Measurements from ENCODE around the gene CTSZ. TPM values are rescaled to one million over a fixed set of nuclear protein-coding genes. Genes with fewer than 3 reads are reported as not detected.

The CTSZ gene
- total and polyA plus RNA-seq, 2 experiments from 2014 or later, result 0.58 to 41.4 TPM

- TF ChIP-seq ETS1 (IDR thresholded peaks at IDR 0.05) (no peak), EZH2 (IDR thresholded peaks at IDR 0.05; ENCODE audit: low read depth, unreplicated experiment) (no peak)
- TF ChIP-seq, protein P1, sequence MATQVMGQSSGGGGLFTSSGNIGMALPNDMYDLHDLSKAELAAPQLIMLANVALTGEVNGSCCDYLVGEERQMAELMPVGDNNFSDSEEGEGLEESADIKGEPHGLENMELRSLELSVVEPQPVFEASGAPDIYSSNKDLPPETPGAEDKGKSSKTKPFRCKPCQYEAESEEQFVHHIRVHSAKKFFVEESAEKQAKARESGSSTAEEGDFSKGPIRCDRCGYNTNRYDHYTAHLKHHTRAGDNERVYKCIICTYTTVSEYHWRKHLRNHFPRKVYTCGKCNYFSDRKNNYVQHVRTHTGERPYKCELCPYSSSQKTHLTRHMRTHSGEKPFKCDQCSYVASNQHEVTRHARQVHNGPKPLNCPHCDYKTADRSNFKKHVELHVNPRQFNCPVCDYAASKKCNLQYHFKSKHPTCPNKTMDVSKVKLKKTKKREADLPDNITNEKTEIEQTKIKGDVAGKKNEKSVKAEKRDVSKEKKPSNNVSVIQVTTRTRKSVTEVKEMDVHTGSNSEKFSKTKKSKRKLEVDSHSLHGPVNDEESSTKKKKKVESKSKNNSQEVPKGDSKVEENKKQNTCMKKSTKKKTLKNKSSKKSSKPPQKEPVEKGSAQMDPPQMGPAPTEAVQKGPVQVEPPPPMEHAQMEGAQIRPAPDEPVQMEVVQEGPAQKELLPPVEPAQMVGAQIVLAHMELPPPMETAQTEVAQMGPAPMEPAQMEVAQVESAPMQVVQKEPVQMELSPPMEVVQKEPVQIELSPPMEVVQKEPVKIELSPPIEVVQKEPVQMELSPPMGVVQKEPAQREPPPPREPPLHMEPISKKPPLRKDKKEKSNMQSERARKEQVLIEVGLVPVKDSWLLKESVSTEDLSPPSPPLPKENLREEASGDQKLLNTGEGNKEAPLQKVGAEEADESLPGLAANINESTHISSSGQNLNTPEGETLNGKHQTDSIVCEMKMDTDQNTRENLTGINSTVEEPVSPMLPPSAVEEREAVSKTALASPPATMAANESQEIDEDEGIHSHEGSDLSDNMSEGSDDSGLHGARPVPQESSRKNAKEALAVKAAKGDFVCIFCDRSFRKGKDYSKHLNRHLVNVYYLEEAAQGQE (IDR thresholded peaks at IDR 0.05; ENCODE audit: unreplicated experiment), result no peak
Observed at GRCh38 chr20:59019217-59019616, 12.2 kb upstream of the CTSZ start, which contains the start of gene TUBB1 (continued).

DNA sequence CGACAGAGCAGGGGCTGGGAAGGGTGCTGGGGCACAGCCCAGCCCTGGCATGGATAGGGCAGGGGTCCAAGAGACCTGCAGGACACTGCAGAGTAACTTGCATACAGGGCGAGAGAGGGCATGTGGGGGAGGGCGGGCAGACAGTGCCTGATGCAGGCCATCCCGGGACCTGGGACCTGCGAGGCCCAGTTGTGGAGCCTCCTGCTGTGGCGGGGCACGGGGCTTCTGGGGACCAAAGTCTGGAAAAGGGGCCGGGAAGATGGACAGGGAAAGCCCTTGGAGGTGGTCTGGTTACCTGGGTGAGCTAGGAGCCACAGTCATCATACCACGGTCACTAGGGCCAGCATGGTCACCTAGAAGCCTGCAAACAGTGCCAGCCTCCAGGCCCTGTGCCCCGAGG is 11.8 kb upstream of the CTSZ start:
- no peak overlapping the region for H3K27ac Mint-ChIP-seq
- TF ChIP-seq, protein P2, sequence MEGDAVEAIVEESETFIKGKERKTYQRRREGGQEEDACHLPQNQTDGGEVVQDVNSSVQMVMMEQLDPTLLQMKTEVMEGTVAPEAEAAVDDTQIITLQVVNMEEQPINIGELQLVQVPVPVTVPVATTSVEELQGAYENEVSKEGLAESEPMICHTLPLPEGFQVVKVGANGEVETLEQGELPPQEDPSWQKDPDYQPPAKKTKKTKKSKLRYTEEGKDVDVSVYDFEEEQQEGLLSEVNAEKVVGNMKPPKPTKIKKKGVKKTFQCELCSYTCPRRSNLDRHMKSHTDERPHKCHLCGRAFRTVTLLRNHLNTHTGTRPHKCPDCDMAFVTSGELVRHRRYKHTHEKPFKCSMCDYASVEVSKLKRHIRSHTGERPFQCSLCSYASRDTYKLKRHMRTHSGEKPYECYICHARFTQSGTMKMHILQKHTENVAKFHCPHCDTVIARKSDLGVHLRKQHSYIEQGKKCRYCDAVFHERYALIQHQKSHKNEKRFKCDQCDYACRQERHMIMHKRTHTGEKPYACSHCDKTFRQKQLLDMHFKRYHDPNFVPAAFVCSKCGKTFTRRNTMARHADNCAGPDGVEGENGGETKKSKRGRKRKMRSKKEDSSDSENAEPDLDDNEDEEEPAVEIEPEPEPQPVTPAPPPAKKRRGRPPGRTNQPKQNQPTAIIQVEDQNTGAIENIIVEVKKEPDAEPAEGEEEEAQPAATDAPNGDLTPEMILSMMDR (conservative IDR thresholded peaks at IDR 0.05; ENCODE audit: low read depth in 2 of 2), result no peak
- no peak for TF ChIP-seq ZNF114 (CRISPR knock-in tag; IDR thresholded peaks at IDR 0.05)
- no peak for TF ChIP-seq STAT1 (IDR thresholded peaks at IDR 0.05; ENCODE audit: unreplicated experiment)
- no peak for TF ChIP-seq POLR2AphosphoS5 (IDR thresholded peaks at IDR 0.05; ENCODE audit: low read depth)
- no peak for TF ChIP-seq ZNF331 (CRISPR knock-in tag; IDR thresholded peaks at IDR 0.05; ENCODE audit: low read depth)
- TF ChIP-seq EZH2 (IDR thresholded peaks at IDR 0.05; ENCODE audit: low read depth, unreplicated experiment), result no peak
- TF ChIP-seq EZH2phosphoT487 (IDR thresholded peaks at IDR 0.05; ENCODE audit: unreplicated experiment), result no peak
- H3K27me3 Mint-ChIP-seq (ENCODE audit: insufficient read depth, low read depth, poor library complexity), result peaks cover 8% of the 10 kb centered on the region
- H3F3A ChIP-seq (replicated peaks; ENCODE audit: low read depth), result no peaks in the 10 kb centered on the region
- no peak overlapping the region for H3K4me2 ChIP-seq
- no peaks in the 10 kb centered on the region for H4K20me1 ChIP-seq (replicated peaks; ENCODE audit: insufficient read depth)
- H3K27ac ChIP-seq (ENCODE audit: low read depth), result no peak overlapping the region
- no peaks in the 10 kb centered on the region for H3K4me1 ChIP-seq (ENCODE audit: insufficient read depth)
- no peaks in the 10 kb centered on the region for H3K9me2 ChIP-seq (ENCODE audit: insufficient read depth)
- H3K79me2 ChIP-seq (replicated peaks; ENCODE audit: insufficient read depth), result no peaks in the 10 kb centered on the region
- peaks cover 8% of the 10 kb centered on the region; the same call in 2 of the 3 replicates for H3K4me1 Mint-ChIP-seq
- H3K4me3 ChIP-seq, result no peak overlapping the region
- H3K9me3 Mint-ChIP-seq, result no peaks in the 10 kb centered on the region
- H3K27me3 ChIP-seq (ENCODE audit: insufficient read depth), result no peaks in the 10 kb centered on the region
- no peaks in the 10 kb centered on the region for H3K36me3 ChIP-seq (ENCODE audit: insufficient read depth)
- H3K4me3 Mint-ChIP-seq, result no peak overlapping the region
- no peak for ATAC-seq
- no peak overlapping the region for H2AFZ ChIP-seq
- H3K36me3 Mint-ChIP-seq (ENCODE audit: low read depth), result peaks cover 16% of the 10 kb centered on the region
- DNase-seq (ENCODE audit: low spot score), result no peak
